Epithelial cell of proximal tubule (primary cell): ENCODE measurements around the gene TEX19. TPM values are rescaled to one million over a fixed set of nuclear protein-coding genes. Genes with fewer than 3 reads are reported as not detected.

ENCODE experiments used
- DNase-seq: peaks from one replicate; pipeline ENCODE4 v3.0.0-alpha.2; 2011; ENCODE audit warnings: low read depth
- H3K4me3 ChIP-seq: 2 replicates; pipeline ENCODE4 v1.5.1; 2011; ENCODE audit warnings: low read depth, mild to moderate bottlenecking, low read length
- total RNA-seq: library from RNA; depleted of rRNA; stranded (reverse); fragments of >200 nt; gene quantifications from 2 replicates; pipeline ENCODE4 v1.2.3, GENCODE V29; 2015
- TF ChIP-seq, protein P1 (sequence below): conservative IDR thresholded peaks from 2 replicates; pipeline ENCODE4 v1.5.1; 2012; ENCODE audit warnings: low read depth, mild to moderate bottlenecking, low read length

Gene TEX19
- total RNA-seq, 1 donor from 2014 or later = not detected

DNA sequence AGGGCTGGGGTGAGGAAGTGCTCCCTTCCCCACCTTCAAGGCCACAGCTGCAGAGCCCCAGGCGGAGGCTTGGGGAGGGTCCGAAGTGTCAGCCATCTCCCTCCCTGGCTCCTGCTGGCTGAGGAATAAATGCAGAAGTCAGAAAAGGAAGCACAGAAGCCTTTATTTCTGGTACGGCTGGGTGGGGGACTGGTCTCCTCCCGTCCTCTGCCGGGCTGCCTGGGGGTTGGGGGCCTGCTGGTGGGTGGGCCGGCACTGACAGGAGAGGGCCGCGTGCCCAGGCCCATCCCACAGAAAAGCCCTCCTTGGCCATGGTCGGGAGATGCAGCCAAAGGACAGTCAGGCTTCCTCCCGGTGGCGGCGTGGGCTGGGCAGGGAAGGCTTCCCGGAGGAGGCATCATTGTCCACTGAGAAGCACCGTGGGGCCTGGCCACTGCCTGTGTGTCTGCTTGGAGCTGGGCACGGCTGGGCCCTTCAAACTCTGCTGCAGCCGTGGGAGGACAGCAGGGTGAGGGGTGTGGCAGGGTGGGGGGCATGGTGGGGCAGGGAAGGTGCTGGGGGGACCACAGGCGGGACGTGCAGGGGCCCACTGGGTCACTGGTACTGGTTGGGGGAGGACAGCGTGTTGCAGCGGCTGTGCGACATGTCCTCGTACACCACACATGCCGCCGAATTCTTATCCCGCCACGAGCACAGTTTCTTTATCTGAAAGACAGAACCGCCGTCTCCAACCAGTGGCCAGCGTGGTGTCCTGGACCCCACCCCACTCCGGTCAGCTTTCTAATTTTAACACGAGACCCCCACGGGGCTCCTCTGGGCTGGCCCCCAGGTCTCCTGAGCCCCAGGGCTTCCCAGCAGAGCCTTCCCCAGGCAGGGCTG is 44.1 kb upstream of the TEX19 start:
- no peak for DNase-seq
- TF ChIP-seq, protein P1, sequence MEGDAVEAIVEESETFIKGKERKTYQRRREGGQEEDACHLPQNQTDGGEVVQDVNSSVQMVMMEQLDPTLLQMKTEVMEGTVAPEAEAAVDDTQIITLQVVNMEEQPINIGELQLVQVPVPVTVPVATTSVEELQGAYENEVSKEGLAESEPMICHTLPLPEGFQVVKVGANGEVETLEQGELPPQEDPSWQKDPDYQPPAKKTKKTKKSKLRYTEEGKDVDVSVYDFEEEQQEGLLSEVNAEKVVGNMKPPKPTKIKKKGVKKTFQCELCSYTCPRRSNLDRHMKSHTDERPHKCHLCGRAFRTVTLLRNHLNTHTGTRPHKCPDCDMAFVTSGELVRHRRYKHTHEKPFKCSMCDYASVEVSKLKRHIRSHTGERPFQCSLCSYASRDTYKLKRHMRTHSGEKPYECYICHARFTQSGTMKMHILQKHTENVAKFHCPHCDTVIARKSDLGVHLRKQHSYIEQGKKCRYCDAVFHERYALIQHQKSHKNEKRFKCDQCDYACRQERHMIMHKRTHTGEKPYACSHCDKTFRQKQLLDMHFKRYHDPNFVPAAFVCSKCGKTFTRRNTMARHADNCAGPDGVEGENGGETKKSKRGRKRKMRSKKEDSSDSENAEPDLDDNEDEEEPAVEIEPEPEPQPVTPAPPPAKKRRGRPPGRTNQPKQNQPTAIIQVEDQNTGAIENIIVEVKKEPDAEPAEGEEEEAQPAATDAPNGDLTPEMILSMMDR = no peak
- H3K4me3 ChIP-seq = no peak overlapping the region

DNA sequence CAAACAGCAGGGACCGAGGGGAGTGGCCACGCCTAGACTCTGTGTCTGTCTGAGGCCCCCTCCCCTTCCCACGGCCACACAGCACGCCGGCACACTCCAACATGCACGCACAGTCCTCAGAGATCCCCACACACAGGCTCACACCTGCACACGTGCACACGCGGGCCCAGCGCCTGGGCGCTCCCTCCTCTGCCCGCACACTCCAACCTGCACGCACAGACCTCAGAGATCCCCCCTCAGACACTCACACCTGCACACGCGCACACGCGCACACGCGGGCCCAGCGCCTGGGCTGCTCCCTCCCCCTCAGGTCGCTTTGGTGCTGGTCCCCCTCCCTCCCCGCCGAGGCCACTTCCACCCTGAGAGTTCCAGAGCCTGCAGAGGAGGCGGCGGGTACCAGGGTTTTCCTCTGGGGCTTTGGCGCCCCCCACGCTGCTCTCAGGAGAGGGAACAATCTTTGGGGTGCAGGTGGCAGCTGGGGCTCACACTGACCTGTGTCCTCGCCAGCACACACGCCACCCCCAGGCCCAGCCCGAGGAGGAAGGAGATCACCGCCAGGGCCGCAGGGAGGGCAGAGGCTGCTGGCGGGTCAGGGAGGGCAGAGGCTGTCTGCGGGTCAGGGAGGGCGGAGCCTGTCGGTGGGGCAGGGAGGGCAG is 43.2 kb upstream of the TEX19 start:
- TF ChIP-seq, protein P1 = no peak

DNA sequence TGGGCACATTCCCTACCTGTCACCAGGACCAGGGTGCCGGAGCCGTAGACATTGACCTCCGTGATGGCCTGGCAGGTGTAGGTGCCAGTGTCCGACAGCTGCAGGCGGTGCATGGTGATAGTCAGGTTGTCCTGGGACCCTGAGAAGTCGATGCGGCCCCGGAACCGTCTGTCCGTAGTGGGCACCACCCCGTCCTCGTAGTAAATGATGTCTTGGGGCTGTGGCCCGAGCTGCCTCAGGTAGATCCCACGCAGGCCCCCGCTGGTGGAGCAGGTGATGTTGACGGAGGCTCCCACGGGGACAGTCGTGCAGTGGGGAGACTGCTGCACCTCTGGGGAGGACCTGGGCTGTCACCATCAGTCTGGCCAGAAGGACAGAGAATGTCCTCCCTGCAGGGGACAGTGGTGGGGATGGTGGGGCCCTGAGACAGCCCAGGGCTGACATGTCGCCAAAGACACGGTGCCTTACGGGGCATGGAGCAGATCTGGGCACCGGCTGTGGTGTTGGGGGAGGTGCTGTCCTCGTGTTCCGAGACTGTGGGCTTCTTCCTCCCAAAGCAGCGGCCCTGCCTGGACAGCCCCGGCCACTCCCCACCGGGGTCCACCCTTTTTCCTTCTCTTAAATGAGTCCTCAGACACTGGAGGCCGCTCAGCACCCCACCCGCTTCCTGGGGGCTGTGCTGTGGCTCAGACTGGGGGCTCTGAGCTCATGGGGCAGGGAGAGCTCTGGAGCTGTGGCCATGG is 42.2 kb upstream of the TEX19 start:
- TF ChIP-seq, protein P1 = no peak
- no peak for DNase-seq
- no peak overlapping the region for H3K4me3 ChIP-seq

More for the DNA sequence above, 43.2 kb upstream of the TEX19 start:
- DNase-seq = no peak
- H3K4me3 ChIP-seq = no peak overlapping the region

DNA sequence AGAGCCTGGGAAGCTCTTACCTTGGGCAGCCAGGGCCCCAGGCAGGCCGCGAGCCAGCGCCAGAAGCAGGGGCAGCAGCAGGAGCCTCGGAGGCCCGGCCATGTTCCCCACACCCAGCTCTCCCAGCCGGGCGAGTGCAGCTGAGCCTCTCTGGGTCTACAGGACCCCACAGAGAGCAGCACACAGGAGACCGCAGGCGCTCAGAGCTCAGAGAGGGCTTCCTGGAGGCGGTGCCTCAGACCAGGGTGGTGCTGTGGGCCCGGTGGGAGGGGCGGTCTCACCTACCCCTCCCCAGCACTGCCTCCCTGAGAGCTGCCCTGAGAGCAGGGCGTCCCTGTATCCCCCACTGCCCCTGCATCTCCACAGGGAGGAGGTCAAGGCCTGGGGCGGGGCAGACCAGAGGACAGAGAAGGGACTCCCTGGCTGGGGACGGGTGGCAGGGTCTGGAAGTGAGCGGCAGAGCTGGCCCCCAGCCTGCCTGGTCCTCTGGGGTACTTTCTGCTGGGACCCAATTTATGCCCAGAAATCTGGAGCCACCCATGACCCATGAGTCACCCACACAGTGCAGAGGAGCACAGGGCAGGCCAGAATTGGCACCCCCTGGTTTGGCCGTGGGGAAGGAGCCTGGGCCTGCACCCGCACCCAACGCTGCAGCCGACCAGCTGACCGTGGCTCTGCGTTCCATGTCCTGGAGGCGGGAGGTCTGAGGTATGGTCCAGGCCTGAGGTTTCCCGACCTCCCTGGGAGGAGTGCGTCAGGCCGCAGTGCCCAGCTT is 41.5 kb upstream of the TEX19 start, which contains the start of gene CD7:
Gene CD7 (minus strand): TSS at position 215 of the 775 bp plus-strand sequence. CDS start 113 bp downstream, at position 102.
- DNase-seq = no peak
- TF ChIP-seq, protein P1 = no peak
- no peak within 1 kb of the TSS for H3K4me3 ChIP-seq

DNA sequence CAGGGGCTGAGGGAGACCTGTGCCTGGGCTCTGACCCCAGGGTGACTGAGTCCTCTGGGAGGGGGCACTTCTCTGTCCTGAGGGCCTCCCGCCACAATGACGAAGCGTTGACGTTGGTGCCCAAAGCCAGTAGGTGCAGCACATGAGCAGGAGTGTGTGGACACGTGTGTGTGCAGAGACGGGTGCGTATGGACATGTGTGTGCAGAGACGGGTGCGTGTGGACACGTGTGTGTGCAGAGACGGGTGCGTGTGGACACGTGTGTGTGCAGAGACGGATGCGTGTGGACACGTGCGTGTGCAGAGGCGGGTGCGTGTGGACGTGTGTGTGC is 40.9 kb upstream of the TEX19 start:
- TF ChIP-seq, protein P1 = no peak
- no peak overlapping the region for H3K4me3 ChIP-seq
- no peak for DNase-seq
